Suppressor macrophage (primary cell): Measurements from ENCODE around the gene SLC16A12.
"Not testable (repeated sequence)": the region's sequence is repeated elsewhere in the genome, so short reads cannot be mapped to it uniquely, and the experiment has no call there.

Experiments
- DNase-seq, 4 experiments: peaks; one replicate each; pipeline ENCODE4 v3.0.0-alpha.2; 2020 to 2022

Gene SLC16A12

DNA sequence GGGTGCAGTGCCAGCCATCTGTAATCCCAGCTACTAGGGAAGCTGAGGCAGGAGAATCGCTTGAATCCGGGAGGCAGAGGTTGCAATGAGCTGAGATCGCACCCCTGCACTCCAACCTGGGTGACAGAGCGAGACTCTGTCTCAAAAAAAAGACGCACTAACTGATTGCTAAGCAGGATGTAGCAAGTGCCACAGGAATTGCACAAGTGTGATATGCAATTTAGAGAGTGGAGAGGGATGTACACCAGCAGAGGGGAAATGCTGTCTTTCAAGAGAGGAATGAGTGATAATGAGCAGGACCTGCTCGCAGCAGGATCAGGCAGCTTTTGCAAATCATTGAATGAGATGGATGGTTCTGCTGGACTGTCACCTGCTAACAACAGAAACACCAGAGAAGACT, 13.3 kb upstream of the SLC16A12 start:
- DNase-seq: peak in 3 of 4 experiments; percentile 36 to 46 (median 36)

DNA sequence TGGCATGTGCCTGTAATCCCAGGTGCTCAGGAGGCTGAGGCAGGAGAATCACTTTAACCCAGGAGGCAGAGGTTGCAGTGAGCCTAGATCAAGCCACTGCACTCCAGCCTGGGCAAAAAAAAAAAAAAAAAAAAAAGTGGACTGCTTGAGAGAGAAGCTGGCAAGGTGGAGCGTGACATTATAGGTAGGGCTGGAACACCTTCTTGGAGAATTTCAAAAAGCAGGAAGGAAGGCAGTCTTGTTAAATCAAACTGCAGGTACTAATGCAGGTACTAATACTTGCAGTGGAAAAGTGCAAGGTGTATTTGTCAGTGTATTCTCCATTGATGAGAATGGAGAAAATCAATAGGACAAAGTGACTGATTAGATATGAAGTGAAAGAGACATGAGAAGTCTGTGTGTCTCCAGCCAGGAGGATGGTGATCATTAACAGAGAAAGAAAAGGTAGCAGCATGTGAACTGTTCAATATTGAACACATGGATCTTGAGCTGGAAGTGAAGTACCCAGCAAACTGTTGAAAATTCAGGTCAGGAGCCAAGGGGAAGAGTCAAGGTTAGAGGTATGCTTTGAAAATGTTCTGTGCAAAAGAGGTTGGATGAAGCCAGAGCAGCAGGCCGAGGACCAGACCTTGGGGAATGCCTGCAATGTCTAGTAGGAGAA, 12.6 kb upstream of the SLC16A12 start:
- DNase-seq: no peak

DNA sequence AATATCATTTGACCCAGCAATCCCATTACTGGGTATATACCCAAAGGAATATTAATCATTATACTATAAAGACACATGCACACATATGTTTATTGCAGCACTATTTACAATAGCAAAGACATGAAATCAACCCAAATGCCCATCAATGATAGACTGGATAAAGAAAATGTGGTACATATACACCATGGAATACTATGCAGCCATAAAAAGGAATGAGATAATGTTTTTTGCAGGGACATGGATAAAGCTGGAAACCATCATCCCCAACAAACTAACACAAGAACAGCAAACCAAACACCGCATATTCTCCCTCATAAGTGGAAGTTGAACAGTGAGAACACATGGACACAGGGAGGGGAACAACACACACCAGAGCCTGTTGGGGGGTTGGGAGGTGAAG, 11.3 kb upstream of the SLC16A12 start:
- DNase-seq: not testable (repeated sequence)

DNA sequence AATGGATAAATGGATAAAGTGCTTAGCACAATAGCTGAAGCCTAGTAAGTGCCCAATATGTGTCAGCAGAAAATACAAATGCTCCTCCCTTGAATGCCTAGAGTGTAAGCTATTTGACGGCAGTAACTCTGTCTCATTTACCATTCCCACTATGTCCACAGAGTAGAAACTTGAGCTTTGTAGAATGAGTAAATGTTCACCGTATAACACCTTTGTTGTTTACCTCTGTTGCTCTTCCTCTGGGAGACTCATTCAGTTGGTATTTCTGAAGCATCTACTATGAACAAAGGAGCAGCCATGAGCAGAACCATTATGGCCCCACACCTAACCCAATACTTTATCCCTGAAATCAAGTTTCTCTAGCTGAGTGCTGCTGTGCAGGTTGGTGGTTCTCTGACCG, 8.4 kb upstream of the SLC16A12 start:
- no peak for DNase-seq

DNA sequence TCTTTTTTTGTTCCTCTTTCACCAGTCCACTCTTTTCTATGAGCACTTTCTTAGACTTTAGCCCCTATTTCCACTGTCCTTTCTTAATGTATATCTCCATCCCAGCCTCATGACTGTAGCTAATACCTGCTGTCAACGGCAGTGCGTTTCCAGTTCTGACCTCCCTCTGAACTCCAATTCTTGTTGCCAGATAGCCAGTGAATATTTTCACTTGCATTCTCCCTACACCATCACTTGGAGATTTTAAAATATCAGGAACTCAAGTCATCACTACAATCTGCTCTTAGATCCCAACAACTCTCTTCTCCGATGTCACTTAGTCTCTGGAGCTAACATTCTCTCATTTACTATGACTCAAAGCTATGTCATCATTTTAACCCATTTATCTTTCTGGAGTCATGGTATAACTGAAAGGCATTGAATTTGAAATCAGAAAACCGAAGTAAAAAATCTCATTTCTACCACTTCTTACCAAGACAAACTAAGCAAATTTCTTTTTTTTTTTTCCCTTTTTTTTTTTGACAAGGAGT, 5.1 kb upstream of the SLC16A12 start:
- DNase-seq: no peak

DNA sequence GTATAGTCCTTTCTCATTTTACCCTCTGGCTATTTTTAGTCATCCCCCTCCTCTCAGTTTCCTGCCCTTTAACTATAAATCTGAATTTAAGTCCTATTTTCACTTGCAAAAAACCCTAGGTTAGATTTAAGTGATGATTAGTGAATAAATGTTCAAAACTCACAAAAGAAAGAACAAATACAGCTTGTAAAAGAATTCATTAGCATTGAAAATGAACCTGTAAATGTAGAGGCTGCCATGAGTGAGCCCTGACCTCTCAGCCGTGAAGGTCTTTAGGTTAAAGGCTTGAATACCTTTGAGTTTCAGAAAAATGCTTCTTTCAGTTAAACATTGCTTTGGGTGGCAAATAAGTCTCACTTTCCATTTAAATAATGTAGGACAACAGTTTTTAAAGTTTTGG, 2.0 kb upstream of the SLC16A12 start:
- DNase-seq: no peak

DNA sequence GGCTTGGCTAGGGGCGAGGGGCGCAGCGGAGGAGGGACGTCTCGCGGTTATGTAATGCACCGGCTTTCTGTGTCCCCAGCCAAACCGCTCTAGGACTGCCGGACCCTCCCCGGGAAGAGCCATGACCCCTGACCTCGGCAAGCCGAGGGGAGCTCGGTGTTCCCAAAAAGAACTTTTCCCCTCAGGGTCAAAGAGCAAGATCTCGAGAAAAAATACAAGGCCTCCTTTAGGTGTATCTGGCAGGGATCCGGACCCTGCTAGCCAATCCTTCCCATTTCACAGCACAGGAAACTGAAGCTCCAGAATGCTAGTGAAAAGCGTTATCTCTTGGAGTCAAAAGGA, 590 bp upstream of the SLC16A12 start:
- no peak for DNase-seq

DNA sequence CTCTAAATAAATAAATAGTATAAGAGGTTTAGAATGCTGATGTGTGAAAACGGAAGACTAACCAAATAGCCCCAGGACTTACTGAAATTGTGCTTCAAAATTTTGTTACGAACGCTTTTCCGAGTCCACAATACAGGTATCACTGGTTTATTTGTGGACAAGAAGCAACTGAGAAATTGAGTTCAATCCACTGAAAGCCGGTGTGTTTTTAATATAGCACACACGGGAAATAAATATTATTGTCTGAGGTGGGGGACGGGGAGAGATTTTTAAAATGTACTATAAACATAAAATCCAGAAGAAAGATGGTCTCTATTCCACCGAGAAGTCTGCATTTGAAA, 598 bp downstream of the SLC16A12 start:
- no peak for DNase-seq

DNA sequence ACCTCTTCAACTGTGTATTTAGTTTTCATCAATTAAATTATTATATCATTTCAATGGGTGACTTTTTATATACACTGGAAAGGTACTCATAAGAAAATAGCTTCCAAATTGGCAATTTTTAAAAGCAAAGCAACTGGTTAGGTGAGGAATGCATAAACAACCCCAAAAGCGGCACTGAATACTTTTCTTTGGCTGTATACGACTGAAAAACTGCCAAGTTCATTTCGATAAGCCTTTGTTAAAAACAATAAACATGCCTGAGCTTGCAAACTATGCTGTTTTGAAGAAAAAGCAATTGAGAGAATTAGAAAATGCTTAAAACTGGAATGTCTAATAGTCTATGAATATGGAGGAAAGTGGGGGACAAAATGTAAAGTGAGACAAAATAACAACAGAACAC, 2.9 kb downstream of the SLC16A12 start:
- no peak for DNase-seq

DNA sequence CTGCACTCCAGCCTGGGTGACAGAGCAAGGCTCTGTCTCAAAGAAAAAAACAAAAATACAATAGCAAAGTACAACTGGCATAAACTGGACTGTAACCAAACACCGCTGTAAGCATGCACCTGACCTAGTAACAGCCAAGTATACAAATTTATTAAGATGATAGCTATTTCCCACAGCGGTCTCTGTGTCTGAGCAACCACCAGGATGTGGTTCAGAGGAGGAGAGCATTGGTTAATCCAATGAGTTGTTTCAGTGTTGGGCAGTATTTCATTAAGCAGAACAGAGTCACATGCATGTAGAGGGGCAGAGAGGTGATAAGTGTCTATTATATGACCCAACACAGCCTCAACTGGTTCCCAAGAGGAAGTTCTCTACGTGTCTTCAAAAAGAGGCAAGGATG, 4.0 kb downstream of the SLC16A12 start:
- DNase-seq: no peak

DNA sequence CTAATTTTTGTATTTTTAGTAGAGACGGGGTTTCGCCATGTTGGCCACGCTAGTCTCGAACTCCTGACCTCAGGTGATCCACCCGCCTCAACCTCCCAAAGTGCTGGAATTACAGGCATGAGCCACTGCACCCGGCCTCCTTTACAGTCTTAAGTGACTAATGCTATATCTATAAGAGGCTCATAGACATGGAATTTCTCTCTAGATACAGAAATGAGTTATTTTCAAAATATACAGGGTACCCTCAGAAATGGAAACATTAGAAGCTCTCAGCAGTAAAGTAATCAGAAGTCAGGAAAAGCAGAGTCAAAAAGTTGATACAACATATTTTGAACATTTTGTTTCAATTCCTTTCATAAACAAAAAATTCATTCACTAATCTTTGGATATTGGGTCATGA, 5.7 kb downstream of the SLC16A12 start:
- not testable (repeated sequence) for DNase-seq

DNA sequence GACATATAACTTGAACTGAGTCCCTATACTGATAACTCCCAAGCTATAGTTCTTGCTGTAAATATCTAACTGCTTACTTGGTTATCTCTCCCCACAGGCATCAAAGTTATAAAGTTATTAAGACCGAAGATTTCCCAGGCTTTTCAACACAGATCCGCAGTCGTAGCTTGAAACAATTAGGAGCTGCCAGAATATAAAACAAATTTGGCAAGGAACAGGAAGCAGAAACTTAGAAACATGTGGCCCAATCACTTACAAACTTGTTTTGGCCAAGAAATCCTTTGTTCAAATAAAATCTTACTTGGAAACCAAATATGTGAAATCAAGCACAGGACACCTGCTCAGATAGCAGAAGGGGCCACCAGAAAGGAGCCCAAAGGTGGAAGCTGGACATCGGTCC, 9.0 kb downstream of the SLC16A12 start:
- no peak for DNase-seq

DNA sequence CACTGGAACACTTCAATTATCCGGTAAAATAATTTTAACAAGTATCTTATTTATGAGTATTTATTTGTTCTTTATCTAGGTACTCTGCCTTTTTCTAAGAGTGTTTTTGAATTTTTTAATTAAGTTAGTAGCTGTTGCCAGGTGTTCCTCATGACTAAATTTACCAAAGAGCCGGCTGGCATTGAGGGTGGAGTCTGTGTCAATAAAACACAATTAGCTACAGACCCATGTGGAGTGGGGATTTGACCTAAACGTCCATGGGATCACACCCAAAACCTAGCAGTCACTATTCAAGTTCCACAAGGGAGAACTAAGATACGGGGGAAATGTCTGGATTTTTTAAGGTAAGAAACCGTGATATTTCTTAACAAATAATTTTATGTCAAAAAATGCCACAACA, 9.8 kb downstream of the SLC16A12 start:
- DNase-seq: no peak

DNA sequence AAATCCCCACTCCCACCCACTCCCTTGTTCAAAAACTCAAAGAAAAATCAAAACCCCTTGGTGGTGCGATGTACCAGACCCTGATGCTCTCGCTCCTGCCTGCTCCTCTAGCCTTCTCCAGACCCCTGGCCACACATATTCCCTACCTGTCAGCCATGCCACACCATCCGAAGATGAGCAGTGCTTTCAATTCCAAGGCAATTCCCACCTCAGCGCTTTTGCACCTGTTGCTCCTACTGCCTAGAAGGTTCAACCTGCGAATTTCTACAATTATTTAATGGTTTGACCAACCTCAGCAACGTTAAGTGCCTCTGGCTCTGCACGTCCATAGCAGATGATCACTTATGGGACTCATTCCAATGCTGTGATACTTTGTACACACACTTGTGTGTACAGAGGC, 11.1 kb downstream of the SLC16A12 start:
- DNase-seq: no peak

DNA sequence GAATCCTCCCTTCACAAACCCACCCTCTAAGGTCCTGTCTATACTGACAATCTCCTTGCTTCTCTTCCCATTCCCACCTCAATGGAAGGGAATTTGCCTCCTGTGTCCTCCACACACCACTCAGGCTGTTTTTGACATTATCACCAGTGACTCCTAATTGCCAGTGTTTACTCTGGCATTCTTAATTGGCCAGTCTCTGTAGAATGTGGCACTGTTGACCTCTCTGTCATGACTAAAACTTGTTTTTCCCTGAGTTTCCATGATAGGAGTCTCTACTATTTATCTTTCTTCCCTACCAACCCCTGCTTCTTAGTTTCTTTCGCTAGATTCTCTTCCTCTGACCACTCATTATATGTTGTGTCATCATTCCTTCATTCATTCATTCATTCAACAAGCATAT, 12.1 kb downstream of the SLC16A12 start:
- no peak for DNase-seq

DNA sequence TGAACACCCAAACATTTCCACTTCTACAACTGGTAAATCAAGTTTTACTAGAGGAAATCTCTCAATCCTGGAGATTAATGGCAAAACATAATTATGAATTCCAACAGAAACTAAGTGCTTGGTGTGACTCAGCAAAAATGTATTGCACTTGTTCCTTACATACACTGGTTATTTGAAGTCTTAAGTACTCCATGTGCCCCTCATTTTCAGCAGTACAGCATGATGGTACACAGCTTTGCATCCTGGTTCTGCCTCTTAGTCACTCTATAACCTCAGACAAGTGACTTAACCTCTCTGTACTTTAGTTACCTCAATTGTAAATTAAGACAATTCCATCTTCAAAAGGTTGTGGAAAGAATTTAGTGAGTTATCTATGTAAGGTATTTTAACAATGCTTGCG, 12.9 kb downstream of the SLC16A12 start:
- no peak for DNase-seq

DNA sequence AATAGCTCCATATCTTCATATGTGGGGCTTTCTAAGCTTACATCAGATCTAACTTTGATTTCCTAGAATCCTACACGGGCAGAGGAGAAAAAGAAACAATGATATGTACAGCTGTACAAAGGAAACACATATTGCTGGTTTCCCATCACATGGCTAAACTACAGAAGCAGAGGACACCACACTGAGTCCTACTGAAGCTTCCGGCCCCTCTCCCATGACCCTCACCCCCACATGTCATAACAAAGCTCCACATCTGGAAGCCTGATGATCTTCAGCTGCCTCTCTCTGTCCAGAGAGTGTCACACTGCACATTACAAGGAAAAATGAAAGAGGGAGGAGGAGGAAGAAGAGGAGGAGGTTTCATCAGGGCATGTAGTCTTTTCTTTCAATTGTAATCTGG, 14.0 kb downstream of the SLC16A12 start:
- no peak for DNase-seq

DNA sequence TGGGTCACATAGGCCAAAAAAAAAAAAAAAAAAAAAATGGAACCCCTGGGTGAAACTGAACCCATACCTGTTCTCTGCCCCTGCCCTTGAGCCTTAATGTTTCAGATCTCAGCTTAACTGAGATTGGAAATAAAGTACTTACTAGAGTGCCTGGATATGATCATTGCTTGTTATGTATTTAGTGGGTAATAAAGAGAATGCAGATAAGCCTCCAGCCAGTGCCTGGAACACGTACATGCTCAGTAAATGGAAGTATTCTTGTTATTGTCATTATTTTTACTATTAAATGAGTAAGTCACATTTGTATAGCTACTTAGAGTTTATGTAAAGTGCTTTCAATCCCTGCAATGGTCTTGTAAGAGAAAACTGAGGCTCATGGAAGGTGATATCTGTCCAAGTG, 14.7 kb downstream of the SLC16A12 start:
- DNase-seq: no peak

DNA sequence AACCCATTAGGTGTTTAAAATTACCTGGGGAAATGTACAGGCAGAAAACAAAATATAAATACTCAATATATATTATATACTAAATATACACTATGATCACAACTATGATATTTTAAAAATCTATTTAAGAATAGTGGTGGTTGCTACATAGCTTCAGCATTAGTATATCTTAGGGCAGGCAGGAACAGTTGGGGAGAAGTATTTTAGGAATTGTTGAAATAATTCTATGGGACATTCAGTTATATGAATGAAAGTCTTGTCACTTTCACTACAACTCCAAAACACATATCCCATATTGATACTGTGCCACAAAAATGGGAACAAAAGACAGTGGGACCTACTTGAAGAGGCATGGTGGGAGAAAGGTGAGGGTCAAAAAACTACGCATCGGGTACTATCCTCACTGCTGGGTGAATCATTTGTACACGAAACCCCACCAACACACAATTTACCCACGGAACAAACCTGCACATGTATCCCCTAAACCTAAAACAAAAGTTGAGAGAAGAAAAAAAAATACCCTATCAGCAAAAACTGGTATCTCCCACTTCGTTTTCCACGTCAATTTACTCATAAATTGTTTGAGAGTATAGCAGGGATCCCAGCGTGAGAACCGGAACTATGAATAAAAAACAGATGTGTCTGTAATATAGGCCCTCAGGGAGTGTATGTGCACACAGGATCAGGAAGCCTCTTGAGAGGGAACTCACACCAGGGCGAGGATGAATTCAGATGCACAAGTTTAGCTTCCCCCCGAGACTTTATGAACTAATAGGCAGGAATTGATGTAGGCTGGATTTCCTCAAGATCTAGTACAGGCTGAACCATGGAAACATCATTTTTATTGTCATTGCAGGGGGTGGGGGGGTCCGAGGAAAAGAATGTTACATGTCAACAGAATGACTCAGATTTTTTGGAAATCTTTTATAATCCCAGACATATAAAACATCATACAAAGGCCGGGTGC, 16.2 kb downstream of the SLC16A12 start:
- DNase-seq: no peak

DNA sequence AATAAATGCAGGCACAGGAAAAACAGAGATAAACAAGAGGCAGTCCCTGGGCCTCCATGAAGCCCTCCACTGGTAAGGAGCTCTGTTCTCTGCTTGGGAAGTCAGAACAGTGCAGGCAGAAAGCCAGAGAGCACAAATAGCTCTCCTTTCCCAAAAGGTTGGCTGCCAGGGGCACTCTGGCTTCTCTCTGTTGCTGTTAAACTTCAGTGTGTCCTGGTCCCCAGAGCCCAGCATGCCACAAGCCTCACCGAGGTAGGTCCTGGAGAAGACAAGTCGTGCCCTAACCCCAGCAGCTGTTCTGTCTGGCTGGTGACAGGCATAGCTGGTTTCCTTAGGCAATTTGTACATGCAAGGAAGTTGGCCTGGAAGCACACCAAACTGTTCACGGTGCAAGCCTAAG, 17.3 kb downstream of the SLC16A12 start:
- no peak for DNase-seq

DNA sequence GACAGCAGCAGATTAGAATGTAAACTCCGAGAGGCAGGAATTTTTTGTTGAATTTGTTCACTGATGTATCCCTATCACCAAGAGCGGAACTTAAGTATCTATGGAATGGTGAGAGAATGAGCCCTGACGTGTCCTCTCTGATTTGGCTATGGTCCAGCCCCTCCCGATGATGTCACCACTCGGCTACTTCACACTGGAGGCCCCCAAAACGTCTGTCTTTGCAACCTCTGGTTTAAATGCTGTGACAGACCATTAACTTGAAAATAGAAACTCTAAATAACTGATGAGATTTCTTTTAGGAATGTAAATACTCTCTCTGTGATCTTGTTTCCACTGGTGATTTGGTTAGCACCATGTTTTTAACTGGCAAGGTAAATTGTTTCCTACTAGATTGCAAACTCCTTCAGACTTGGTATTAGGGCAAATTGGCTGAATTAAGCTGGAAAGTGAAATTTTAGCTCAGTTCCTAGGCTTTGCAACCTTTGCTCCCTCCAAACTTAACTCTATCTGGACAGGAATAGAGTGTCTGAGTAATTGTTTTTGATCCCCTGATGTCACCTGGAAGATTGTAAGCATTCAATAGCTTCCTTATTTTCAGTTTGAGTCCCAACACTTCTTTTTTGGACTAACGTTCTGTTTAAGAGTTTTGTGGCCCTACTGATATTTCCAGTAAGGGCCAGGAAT, 19.1 kb downstream of the SLC16A12 start:
- no peak for DNase-seq

DNA sequence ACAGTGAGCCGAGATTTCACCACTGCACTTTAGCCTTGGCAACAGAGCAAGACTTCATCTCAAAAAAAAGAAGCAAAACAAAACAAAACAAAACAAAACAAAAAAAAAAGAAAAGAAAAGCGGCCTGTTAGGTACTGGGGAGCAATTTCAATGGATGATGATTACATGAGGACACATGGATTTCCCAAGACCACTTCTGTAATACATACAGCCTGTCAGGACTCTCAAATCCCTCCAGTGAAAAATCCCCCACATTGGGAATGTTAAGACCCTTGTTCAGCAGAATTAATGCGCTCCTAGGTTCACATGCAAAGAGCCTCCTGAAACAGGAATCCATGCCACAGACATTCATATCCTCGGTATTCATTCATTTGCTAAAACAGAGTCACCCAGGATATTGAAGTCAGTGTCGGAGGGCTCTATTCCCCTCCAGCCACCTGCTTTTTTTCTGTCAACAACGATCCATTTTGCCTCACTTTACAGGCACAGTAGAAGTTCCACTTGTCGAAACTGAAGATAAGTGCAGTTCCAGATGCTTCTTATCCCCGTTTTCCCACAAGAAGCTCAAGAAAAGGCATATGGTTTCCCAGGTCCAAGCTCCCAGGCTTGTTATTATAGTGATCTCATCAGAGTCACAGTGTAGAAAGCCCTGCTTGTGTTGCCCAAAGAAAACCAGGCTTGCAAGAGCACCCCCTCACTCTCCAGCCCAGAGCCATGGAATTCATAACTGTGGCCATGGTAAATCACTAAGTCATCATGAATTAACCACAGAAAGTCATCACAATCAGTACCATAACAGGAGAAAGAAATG, 20.2 kb downstream of the SLC16A12 start:
- DNase-seq: no peak

DNA sequence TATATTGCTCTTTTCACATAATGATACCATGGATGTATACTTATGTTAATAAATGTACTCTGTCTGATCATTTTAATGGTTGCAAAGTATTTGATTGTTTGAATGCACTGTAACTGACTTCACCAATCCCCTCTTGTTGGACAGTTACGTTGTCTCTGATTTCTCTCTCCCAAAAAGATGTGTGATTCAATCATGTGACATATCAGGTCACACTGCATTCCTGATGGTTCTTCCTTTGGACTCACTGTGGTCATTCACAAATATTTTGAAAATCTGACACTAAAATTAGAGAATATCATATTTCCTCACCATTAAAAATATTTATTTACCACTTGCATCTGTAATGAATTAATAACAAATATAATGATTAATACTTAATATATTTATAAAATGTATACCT, 22.2 kb downstream of the SLC16A12 start:
- no peak for DNase-seq
